Cerebellar nuclear complex (tissue), 1 donor: ENCODE results near the gene RFNG.
"Not testable (repeated sequence)": the region's sequence is repeated elsewhere in the genome, so short reads cannot be mapped to it uniquely, and the experiment has no call there.

Experiments
- DNase-seq, 2 experiments: peaks; one replicate each; lab custom pipeline; 2025; lab: John Stamatoyannopoulos, UW

RFNG gene

DNA sequence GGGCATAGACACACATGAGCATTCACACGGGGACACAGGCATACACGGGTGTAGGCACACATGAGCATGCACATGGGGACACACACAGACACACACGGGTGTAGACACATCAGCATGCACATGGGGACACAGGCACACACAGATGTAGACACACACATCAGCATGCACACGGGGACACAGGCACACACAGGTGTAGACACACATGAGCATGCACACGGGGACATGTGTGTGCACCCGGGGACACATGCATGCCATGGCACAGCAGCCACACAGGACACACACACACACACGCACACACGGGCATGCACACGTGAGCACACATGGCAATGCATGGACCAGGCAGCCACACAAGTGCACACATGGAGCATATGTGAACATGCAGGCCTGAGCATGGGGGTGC is 9.0 kb downstream of the RFNG start:
- no peak for DNase-seq

DNA sequence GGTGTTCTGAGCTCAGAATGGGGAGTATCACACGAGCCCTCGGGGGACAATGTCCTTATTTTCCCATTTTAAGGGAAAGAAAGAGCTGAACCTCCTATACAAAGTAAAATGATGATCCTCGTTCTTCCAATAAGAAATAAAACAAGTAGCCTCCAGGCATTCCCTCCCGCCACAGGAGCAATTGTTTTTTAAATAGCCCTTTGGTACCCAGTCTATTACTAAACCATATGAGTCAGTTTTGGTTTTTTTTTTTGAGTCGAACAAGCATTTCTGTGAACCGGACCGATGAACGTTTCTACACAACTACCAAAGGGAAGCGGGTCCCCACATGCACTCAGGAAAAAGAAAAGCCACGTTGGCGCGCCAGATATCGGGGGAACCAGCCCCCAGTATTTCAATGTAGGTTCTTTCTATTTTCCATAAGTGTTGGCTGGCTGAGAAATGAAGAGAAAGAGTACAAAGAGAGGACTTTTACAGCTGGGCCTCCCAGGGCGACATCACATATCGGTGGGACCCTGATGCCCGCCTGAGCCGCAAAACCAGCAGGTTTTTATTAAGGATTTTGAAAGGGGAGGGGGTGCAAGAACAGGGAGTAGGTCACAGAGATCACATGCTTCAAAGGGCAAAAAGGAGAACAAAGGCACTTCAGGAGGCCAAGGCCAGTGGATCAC is 10.3 kb downstream of the RFNG start:
- no peak for DNase-seq

DNA sequence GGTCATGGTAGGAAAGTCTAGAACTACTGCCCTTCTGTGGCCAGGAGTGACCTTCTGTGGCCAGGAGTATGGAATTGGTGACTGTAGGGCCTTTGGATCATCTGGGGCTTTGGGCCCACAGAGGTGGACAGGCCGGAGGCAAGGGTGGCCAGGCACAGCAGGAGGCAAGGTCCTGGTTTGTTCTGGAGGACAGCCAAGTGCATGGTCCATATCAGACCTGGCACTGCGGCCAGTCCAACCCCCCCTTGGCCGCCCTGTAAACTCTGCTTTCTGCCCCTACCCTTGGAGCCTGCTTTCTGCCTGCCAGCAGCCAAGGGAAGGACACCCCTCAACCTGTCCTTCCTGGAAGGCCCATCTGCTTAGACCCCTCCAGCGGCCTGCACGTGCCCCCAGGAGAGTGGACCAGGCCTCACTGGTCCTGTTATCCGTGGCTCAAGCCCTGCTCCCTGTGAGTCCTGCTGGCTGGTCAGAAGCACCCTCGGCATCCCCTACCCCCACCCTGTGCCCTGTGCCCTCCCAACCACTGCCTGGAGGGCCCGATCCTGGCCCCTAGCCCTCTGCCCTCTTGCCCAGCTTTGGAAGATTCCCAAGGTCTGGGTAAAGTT is 11.8 kb downstream of the RFNG start:
- DNase-seq: no peak

DNA sequence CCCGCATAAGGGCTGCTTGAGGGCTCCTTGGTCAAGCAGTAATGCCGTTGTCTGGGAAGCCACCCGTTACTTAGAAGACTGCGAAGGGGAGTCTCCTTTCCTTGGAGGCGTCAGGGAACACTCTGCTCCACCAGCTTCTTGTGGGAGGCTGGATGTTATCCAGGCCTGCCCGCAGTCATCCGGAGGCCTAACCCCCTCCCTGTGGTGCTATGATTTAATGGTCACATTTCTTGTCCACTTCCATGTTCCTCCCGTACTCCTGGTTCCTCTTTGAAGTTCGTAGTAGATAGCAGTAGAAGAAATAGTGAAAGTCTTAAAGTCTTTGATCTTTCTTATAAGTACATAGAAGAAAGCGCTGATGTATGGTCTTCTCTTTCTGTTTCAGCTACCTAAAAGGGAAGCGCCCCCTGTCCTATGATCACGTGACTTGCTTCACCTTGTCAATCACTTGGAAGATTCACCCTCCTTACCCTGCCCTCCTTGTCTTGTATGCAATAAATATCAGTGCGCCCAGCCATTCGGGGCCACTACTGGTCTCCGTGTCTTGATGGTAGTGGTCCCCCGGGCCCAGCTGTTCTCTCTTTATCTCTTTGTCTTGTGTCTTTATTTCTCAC is 12.7 kb downstream of the RFNG start:
- DNase-seq: not testable (repeated sequence)

DNA sequence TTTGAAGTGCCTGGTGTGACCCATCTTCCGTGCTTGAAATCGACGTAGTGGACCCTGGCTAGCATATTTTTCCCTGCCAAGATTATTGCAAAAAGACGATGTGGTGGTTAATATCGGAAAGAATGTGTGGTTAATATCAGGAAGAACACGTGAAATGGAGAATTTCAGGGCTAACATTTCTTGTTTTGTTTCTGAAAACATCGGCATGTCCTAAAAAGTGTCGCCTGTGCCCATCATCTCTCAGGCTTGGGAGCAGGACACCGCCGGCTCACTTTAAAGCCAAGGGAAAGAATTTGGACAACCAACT is 13.8 kb downstream of the RFNG start:
- DNase-seq: no peak

DNA sequence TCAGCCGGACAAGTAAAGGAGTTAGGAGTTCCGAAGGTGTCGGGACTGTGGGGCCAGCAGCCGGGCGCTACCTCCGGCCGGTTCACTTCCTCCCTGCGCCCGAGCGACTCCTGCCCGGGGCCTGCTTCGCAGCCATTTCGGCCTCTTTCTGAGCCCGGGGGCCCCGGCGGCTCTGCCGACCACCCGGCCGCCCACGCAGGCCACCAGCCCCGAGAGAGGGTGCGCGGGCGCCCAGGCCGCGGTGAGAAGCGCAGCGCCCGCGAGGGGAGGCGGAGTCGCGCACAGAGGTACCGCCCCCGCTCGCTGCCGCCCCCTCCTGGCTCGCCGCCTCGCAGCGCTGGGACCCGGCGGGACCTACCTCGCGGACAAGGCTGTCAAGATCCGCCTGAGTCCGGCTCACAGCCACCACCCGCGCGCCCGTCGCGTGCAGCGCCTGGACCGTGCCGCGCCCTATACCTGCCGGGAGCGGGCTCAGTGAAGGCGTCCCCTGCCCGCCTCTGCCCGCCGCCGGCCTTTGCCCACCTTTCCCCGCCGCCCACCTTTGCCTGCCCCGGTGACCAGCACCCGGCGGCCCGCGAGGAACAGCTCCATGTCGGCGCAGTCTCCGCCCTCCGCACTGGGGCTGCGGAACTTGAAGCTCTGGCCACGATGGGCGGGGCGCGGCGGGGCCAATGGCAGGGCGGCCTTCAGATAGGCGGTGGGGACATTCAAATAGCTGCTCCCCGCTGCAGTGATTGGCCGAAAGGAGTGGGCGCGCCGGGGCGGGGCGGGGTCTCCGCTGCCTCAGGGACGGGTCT is 14.3 kb downstream of the RFNG start, which contains the start of gene DCXR:
Gene DCXR (minus strand): TSS at position 606 of the 797 bp plus-strand sequence. CDS start 15 bp downstream, at position 591.
- DNase-seq: peak; percentile 67 to 88

DNA sequence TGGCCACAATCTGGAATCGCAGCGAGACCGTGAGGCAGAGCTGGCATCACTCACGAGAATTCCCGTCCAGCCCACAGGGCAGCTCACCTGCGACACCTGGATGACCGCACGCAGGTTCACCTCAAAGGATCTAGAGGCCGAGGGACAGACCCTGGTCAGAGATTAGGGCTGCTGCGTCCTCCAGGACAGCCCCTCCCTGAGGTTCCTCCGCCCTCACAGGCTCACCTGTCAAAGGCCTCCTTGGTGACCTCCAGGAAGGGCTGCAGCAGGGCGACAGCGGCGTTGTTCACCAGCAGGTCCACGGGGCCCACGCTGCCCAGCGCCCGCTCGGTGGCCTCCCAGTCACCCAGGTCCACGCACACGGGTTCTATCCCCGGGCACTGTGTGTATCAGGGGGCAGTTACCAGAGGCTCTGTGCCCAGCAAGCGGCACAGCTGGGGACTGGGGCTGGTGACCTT is 14.9 kb downstream of the RFNG start:
- DNase-seq: no peak

DNA sequence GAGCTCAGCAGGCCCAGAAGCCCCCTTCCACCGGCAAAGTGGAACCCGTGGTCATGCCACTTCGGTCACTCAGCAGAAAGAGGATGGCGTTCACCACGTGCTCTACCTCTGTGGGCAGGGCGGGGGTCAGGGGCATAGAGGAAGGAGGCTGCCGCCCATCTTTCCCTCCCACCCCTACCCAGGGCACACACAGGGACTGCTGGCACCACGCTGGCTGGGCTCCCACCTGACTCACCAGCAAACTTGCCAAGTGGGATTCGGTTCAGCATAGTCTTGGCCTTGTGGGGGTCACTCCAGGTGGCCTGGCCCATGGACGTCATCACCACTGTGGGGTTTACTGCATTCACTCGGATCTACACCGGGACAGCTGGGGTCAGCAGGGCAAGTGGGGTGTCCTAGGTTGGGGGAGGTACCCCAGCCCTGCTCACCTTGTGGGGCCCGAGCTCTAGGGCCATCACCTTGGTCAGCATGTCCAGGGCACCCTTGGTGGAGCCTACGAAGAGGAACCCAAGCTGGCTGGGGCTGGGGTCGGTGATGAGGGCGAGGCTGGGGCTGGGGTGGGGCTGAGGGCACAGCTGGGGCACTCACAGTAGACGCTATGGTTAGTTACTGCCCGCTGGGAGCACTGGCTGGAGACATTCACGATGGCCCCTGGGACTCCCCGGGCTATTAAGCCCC is 15.5 kb downstream of the RFNG start:
- no peak for DNase-seq

DNA sequence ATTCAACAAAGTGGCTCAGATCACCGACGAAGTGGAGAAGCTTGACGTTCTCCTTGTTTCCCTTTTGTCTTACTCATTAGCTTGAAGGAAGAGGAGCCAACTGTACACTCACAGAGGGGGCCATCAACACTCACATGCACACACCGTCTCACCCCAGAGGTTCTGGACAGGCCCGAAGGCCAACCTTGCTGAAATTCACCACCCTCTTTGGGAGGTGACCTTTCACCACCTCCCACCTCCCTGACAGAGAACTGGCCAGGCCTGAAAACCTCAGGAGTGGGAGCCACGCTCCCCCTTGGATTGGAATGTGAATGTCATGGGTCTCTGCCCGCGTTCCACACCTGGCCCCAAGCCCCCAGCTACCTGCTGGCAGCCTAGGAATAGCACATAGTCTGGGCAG is 16.1 kb downstream of the RFNG start:
- no peak for DNase-seq

DNA sequence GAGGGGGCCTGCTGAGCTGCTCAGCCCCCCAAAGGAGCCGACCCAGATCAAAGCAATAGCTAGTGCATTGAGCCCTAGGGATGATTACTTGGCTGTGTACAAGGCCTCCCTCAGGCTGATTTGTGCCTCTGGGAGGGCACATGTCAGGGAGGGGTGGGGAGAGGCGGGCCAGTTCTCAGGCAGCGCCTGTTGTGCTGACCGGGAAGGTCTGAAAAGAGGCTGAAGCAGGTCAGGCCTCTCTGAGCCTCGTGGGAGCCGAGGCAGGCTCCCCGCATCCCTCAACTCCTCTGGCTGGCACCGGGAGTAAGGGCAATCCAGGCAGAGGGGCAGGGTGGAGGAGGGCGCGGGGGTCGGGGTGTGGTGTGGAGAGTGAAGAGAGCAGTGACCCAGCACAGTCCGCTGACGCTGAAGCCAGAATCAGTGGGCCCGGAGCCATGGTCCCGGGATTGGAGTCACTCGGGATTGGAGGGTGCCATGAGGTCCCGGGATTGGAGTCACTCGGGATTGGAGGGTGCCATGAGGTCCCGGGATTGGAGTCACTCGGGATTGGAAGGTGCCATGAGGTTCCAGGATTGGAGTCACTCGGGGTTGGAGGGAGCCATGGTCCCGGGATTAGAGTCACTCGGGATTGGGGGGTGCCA is 17.1 kb downstream of the RFNG start:
- no peak for DNase-seq

DNA sequence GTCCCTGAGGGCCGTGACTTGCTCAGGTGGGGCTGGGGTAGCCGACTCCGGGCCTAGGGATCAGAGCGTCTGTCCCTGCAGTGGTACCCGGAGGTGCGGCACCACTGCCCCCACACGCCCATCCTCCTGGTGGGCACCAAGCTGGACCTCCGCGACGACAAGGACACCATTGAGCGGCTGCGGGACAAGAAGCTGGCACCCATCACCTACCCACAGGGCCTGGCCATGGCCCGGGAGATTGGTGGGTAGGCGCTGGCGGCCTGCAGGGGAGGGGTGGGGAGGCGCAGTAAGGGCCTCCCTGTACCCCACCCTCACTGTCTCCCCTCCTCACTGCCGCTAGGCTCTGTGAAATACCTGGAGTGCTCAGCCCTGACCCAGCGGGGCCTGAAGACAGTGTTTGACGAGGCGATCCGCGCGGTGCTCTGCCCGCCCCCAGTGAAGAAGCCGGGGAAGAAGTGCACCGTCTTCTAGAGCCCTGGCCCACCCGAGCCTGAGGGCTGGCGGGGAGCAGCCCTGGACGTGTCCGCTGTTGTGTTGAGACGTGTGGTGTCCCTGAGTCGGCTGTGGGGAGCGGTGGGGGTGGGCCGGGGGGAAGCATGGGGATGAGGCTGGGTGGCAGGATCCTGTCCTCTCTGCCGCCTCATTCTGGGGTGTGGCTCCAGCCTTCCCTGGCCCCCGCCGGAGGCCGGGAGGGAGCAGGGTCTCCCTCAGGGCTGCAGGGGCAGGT is 18.1 kb downstream of the RFNG start:
- DNase-seq: no peak

DNA sequence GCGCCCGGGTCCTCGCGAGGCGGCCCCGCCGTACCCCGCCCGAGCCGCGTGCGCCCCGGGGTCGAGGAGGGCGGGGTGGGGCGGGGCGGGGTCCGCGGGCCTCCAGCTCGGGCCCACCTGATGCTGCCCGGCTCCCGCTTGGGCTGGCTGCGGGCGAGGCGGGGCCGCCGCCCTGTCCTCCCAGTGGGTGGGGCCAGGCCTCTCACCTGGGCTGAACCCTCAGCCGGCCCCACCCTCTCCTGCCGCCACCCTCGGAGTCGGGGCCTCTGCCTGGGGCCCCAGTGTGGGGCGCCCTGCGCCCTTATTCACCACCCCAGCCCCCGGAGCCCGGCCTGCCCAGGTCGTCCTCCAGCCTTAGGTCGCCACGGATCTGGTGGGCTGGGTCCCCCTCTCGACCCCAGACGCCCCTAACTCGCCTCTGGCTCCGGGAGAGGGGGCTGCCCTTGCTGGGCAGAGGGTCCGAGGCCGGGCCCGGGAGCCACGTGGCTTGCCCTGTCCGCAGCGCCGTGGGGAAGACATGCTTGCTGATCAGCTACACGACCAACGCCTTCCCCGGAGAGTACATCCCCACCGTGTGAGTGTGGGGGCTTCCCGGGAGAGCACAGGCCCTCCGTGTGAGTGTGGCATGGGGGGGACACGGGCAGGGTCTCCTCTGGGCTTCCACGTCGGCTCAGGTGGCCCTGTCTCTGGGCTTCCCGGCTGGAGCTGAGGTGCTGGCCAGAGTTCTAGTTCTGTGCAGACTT is 19.6 kb downstream of the RFNG start:
- DNase-seq: no peak

DNA sequence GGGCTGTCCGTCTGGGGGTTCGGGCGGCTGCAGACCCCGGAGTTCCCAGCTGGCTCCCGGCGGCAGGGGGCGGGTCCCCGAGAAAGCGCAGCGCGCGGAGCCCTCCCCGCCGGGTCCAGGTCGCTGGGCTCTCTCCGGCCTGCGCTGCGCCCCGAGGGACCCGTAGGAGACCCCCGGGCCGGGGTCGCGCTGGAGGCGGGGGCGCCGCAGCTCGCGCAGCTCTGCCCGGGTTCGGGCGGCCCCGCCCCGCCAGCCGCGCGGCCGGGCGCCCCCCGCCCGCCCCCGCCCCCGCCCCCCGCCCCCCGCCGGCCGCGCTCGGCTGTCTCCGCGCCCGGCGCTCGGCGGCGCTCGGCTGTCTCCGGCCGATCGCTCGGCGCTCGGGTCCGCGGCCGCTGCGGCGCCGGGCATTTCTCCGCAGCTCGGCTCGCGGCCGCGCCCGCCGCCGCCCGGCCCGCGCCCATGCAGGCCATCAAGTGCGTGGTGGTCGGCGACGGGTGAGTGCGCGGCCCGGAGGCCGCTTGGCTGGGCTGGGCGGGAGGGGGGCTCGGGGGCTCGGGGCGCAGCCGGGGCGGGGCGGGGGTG is 20.2 kb downstream of the RFNG start, which contains the start of gene RAC3:
Gene RAC3 (plus strand): TSS at position 376 of the 582 bp plus-strand sequence. CDS start 84 bp downstream, at position 460.
- no peak for DNase-seq

DNA sequence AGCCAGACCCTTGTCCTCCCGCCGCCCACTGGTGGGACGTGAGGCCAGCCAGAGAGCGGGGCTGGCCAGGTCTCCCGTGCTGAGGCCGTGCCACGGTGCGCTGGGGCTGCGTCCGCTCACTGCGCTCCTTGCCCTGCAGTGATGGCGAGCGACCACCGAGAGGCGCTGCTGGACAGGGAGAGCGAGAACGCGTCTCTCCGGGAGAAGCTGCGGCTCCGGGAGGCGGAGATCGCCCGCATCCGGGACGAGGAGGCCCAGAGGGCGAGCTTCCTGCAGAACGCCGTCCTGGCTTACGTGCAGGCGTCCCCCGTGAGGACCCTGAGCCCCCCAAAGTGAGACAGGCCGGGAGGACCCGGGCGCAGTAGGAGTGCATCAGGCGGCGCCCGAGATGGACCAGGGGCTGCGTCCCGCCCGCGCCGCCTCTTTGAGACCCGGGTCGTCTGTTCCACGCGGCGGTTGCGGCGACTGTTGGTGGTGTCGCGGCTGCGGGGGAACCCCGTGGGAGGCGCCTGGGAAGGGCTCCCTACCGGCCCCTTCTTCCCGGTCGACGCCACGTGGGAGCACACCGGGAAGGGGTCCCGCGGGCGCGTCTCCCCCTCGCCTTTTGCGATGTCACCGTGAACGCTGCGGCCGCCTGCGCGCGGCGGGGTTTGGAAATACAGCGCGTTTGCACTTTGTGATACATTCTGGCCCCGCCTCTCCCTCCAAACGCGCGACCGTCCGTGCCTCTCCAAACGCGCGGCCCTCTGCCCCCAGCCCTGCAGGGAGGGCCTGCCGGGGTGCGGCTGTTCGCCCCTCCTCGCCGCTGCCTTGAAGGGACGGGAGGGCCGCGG is 20.9 kb downstream of the RFNG start:
- DNase-seq: peak in 1 of 2 experiments; percentile 77

DNA sequence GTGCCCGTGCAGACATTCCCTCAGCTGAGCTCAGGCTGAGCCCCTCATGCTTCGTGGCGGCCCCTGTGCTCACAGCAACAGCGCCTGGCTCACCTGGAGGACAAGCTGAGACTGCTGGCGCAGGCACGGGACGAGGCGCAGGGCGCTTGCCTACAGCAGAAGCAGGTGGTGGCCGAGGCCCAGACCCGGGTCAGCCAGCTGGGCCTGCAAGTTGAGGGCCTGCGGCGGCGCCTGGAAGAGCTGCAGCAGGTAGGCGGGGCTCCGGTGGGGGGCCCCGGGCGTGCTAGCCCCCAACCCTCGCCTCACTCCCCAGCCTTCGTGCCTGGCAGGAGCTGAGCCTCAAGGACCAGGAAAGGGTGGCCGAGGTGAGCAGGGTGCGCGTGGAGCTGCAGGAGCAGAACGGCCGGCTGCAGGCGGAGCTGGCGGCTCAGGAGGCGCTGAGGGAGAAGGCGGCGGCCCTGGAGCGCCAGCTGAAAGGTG is 21.6 kb downstream of the RFNG start:
- no peak for DNase-seq

DNA sequence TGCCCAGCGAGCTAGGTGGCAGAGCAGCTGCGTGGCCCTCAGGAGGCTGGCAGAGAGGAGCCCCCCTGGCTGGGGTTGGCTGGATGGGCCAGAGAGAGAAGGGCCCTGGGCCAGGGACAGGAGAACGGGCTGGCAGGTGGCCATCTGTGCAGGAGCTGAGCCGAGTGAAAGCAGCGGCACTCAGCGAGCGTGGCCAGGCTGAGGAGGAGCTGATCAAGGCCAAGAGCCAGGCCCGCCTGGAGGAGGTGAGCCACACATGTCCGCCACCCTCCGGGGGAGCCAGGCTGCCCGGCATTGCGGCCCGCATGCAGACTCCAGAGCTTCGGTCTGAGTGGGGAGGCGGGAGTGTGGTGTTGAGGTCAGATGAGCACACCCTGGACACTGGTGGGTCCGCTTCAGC is 22.2 kb downstream of the RFNG start:
- DNase-seq: peak; percentile 22 to 36

DNA sequence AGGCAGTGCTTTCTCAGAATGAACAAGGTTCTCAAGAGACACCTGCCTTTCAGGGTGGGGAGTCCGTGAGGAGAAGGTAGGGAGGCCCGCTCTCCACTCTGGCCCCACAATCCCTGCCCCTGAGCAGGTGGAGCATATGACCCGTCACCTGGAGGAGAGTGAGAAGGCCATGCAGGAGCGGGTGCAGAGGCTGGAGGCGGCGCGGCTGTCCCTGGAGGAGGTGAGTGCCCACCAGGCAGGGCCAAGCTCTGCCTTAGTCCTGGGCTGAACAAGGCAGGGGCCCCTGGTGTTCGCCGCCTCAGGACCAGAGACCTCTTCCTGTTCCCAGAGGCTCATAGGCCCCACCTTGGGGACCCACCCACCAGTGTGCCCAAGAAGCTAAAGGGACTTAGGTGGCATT is 22.6 kb downstream of the RFNG start:
- no peak for DNase-seq

DNA sequence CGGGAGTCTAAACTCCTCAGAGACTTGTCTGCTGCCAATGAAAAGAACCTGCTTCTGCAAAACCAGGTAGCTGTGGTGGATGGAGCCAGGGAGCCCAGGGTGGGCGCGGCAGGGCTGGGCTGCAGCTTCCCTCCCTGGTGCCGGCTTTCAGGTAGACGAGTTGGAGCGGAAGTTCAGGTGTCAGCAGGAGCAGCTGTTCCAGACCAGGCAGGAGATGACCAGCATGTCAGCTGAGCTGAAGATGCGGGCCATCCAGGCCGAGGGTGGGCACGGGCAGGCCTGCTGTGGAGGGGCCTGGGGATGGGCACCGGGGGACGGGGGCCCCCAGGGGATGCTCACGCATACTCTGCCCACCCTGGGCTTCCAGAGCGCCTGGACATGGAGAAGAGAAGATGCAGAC is 23.4 kb downstream of the RFNG start:
- DNase-seq: no peak
